Upper lobe of right lung (tissue), 1 donor: ENCODE measurements around the gene WDR81. TPM values are rescaled to one million over a fixed set of nuclear protein-coding genes. Genes with fewer than 3 reads are reported as not detected.

Source experiments
- ATAC-seq: fragments of 200-7000 bp; cut with Tn5 transposase; one replicate; pipeline ENCODE4 v1.9.1; 2020; ENCODE audit warnings: mild to moderate bottlenecking, moderate library complexity
- DNase-seq: peaks from one replicate; pipeline ENCODE4 v3.0.0-alpha.2; 2020
- H3K27ac ChIP-seq: fragments of 200-600 bp; one replicate; pipeline ENCODE4 v1.8.0; 2022
- H3K27me3 ChIP-seq: fragments of 200-600 bp; one replicate; pipeline ENCODE4 v1.8.0; 2022; ENCODE audit warnings: mild to moderate bottlenecking
- H3K36me3 ChIP-seq: fragments of 200-600 bp; one replicate; pipeline ENCODE4 v1.8.0; 2022
- H3K4me1 ChIP-seq: fragments of 200-600 bp; one replicate; pipeline ENCODE4 v1.8.0; 2022
- H3K4me3 ChIP-seq: fragments of 200-600 bp; one replicate; pipeline ENCODE4 v1.8.0; 2022; ENCODE audit warnings: mild to moderate bottlenecking
- H3K9me3 ChIP-seq: fragments of 200-600 bp; one replicate; pipeline ENCODE4 v1.8.0; 2022
- intact Hi-C: fragments of 100-400 bp; cut with DNase I; formaldehyde crosslinking; loops from one replicate; pipeline ENCODE4 v1.11.0; 2022
- total RNA-seq: library from RNA; stranded (reverse); fragmentation: NEBNext Ultra II Directional; extraction: Animal tissue kit (Norgen Biotek cat#: 25700); gene quantifications from one replicate; pipeline ENCODE4 v1.2.1, GENCODE V29; 2021
- TF ChIP-seq, protein P1 (sequence below): fragments of 200-600 bp; IDR thresholded peaks from one replicate; pipeline ENCODE4 v1.8.0; 2022; ENCODE audit warnings: antibody characterized with exemption
- donor health status: DM: no; HTN: yes; CAD: no; lungs with severe emphysema.

WDR81 gene
- total RNA-seq, 1 donor from 2014 or later = 43.9 TPM

DNA sequence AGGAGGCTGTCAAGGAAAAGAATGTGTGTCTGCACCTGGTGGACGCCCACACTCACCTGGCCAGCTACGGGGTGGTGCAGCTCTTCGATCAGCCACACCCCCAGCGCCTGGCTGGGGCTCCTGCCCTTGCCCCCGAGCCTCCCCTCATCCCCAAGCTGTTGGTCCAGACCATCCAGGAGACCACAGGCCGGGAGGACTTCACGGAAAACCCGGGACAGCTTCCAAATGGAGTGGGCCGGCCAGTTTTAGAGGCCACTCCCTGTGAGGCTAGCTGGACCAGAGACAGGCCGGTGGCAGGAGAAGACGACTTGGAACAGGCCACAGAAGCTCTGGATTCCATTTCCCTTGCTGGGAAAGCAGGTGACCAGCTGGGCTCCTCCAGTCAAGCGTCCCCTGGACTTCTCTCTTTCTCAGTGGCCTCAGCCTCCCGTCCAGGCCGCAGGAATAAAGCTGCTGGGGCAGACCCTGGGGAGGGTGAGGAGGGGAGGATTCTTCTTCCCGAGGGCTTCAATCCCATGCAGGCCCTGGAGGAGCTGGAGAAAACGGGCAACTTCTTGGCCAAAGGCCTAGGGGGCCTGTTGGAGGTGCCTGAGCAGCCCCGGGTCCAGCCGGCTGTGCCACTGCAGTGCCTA lies 2.2 kb downstream of the WDR81 start:
- intact Hi-C loops = no loop called here
- no peak overlapping the region for H3K4me3 ChIP-seq
- peaks cover 62% of the 10 kb centered on the region for H3K4me1 ChIP-seq
- H3K27ac ChIP-seq = no peak overlapping the region
- H3K9me3 ChIP-seq = no peaks in the 10 kb centered on the region
- ATAC-seq (no peak), DNase-seq (no peak)
- H3K27me3 ChIP-seq = no peaks in the 10 kb centered on the region
- H3K36me3 ChIP-seq = peaks cover 38% of the 10 kb centered on the region
- TF ChIP-seq, protein P1, sequence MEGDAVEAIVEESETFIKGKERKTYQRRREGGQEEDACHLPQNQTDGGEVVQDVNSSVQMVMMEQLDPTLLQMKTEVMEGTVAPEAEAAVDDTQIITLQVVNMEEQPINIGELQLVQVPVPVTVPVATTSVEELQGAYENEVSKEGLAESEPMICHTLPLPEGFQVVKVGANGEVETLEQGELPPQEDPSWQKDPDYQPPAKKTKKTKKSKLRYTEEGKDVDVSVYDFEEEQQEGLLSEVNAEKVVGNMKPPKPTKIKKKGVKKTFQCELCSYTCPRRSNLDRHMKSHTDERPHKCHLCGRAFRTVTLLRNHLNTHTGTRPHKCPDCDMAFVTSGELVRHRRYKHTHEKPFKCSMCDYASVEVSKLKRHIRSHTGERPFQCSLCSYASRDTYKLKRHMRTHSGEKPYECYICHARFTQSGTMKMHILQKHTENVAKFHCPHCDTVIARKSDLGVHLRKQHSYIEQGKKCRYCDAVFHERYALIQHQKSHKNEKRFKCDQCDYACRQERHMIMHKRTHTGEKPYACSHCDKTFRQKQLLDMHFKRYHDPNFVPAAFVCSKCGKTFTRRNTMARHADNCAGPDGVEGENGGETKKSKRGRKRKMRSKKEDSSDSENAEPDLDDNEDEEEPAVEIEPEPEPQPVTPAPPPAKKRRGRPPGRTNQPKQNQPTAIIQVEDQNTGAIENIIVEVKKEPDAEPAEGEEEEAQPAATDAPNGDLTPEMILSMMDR = no peak

DNA sequence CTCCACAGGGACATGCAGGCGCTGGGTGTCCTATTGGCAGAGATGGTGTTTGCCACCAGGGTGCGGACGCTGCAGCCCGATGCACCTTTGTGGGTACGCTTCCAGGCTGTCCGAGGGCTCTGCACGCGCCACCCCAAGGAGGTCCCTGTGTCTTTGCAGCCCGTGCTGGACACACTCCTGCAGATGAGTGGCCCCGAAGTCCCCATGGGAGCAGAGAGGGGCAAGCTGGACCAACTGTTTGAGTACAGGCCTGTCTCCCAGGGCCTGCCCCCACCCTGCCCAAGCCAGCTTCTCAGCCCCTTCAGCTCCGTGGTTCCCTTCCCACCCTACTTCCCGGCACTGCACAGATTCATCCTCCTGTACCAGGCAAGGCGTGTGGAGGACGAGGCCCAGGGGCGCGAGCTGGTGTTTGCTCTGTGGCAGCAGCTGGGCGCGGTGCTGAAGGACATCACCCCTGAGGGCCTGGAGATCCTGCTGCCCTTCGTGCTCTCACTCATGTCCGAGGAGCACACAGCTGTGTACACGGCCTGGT lies 2.8 kb downstream of the WDR81 start:
- TF ChIP-seq, protein P1 = no peak
- intact Hi-C loops = no loop called here
- DNase-seq (no peak), ATAC-seq (no peak)
- Histone ChIP-seq H3K27me3 (no peaks in the 10 kb centered on the region), H3K9me3 (no peaks in the 10 kb centered on the region), H3K27ac (no peak overlapping the region), H3K4me1 (peaks cover 62% of the 10 kb centered on the region), H3K36me3 (peaks cover 42% of the 10 kb centered on the region), H3K4me3 (no peak overlapping the region)

DNA sequence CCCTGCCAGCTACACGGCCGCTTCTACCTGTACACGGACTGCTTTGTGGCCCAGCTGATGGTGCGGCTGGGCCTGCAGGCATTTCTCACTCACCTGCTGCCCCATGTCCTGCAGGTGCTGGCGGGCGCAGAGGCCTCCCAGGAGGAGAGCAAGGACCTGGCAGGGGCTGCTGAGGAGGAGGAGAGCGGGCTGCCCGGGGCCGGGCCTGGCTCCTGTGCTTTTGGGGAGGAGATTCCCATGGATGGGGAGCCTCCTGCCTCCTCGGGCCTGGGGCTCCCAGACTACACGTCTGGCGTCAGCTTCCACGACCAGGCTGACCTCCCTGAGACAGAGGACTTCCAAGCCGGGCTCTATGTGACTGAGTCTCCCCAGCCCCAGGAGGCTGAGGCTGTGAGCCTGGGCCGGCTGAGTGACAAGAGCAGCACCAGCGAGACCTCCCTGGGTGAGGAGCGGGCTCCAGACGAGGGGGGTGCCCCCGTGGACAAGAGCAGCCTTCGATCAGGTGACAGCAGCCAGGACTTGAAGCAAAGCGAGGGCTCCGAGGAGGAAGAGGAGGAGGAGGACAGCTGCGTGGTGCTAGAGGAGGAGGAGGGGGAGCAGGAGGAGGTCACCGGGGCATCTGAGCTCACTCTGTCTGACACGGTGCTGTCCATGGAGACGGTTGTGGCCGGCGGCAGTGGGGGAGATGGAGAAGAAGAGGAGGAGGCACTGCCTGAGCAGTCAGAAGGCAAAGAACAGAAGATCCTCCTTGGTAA lies 3.5 kb downstream of the WDR81 start:
- Histone ChIP-seq H3K4me1 (peaks cover 59% of the 10 kb centered on the region), H3K36me3 (peaks cover 49% of the 10 kb centered on the region), H3K27me3 (no peaks in the 10 kb centered on the region), H3K27ac (no peak overlapping the region), H3K4me3 (no peak overlapping the region), H3K9me3 (no peaks in the 10 kb centered on the region)
- DNase-seq = no peak
- TF ChIP-seq, protein P1 = no peak
- intact Hi-C loops = no loop called here
- ATAC-seq = no peak

DNA sequence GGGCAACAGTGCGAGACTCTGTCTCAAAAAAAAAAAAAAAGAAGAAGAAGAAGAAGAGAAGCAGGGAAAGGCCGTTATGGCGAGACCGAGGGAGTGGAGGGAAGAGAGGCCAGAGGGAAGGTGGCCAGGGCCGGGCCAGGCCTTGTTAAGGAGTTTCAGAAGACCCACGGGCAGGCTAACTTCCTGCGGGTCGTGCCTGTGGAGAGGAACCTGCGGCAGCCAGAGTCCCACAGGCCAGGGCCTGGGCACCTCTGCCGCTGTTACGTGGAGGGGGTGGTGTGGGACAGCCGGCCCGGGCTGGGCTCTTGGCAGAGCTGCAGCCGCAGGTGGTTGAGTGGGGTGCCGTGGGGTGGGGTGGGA lies 5.4 kb downstream of the WDR81 start:
- DNase-seq = no peak
- H3K4me1 ChIP-seq = peaks cover 46% of the 10 kb centered on the region
- peak overlapping the region; percentile 28 for H3K4me3 ChIP-seq
- peaks cover 68% of the 10 kb centered on the region for H3K36me3 ChIP-seq
- ATAC-seq = peak; percentile 23
- TF ChIP-seq, protein P1 = no peak
- H3K9me3 ChIP-seq = no peaks in the 10 kb centered on the region
- peak overlapping the region; percentile 83 for H3K27ac ChIP-seq
- no peaks in the 10 kb centered on the region for H3K27me3 ChIP-seq
- intact Hi-C loops = no loop called here

DNA sequence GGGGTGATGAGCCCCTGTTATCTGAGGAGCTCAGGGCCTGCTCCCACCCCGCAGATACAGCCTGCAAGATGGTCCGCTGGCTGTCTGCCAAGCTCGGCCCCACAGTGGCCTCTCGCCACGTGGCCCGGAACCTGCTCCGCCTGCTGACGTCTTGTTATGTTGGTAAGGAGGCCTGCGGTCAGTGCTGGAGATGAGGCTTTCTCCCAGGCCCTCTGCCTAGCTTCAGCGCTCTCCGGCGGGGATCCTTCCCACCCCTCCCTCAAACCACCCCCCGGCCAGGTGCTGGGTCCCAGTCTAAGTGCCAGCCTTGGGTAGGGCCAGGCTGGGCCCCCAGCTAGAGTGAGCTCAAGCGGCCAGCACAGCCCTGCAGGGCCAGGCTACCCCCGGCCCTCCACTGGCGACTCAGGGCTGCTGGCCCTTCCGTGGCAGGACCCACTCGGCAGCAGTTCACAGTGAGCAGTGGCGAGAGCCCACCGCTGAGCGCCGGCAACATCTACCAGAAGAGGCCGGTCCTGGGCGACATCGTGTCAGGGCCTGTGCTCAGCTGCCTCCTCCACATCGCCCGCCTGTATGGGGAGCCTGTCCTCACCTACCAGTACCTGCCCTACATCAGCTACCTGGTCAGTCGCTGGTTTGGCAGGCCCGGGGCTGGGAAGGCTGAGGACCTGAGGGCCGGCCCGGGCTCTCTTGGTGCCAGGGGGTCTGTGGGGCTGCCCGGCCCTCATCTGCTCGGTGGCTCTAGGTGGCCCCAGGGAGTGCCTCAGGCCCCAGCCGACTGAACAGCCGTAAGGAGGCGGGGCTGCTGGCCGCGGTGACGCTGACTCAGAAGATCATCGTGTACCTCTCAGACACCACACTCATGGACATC lies 6.1 kb downstream of the WDR81 start:
- peaks cover 40% of the 10 kb centered on the region for H3K4me1 ChIP-seq
- H3K9me3 ChIP-seq = no peaks in the 10 kb centered on the region
- H3K36me3 ChIP-seq = peaks cover 74% of the 10 kb centered on the region
- H3K27ac ChIP-seq = peak overlapping the region; percentile 83
- intact Hi-C loops = no loop called here
- TF ChIP-seq, protein P1 = no peak
- no peaks in the 10 kb centered on the region for H3K27me3 ChIP-seq
- DNase-seq (peak; percentile 86), ATAC-seq (peak; percentile 62)
- peak overlapping the region; percentile 28 for H3K4me3 ChIP-seq
